Activated CD4-positive, alpha-beta memory T cell treated with anti-CD3 and anti-CD28 coated beads, Interleukin-2, amount 10 ng/mL, durations not matched to agents 7 days and 5 days (primary cell): ENCODE results near the gene CFAP97D2. TPM values are rescaled to one million over a fixed set of nuclear protein-coding genes. Genes with fewer than 3 reads are reported as not detected.
"Not testable (repeated sequence)": the region's sequence is repeated elsewhere in the genome, so short reads cannot be mapped to it uniquely, and the experiment has no call there.

ENCODE experiments used
- CTCF ChIA-PET: fragments of 350-600 bp; sonication (Branson Sonifier 250); formaldehyde crosslinking; loops from one replicate; lab custom pipeline; 2021; ENCODE audit warnings: antibody characterized with exemption, inconsistent platforms; lab: Charles Lee
- POLR2A ChIA-PET: fragments of 350-600 bp; sonication (Branson Sonifier 250); formaldehyde crosslinking; loops from one replicate; lab custom pipeline; 2021; ENCODE audit warnings: antibody characterized with exemption; lab: Charles Lee
- DNase-seq: peaks from one replicate; pipeline ENCODE4 v3.0.0-alpha.2; 2020
- H3K27ac Mint-ChIP-seq: one replicate; pipeline ENCODE4 v1.8.0; 2021; ENCODE audit warnings: mild to moderate bottlenecking, mixed read lengths
- H3K27me3 Mint-ChIP-seq: one replicate; pipeline ENCODE4 v1.8.0; 2021; ENCODE audit warnings: mixed read lengths
- H3K36me3 Mint-ChIP-seq: one replicate; pipeline ENCODE4 v1.8.0; 2021; ENCODE audit warnings: low read depth, mixed read lengths
- H3K4me1 Mint-ChIP-seq: one replicate; pipeline ENCODE4 v1.8.0; 2021; ENCODE audit warnings: mixed read lengths
- H3K4me3 Mint-ChIP-seq: one replicate; pipeline ENCODE4 v1.8.0; 2021; ENCODE audit warnings: mild to moderate bottlenecking, mixed read lengths
- H3K9me3 Mint-ChIP-seq: one replicate; pipeline ENCODE4 v1.8.0; 2021; ENCODE audit warnings: mixed read lengths
- total RNA-seq, 2 experiments: library from RNA; stranded (reverse); gene quantifications; one replicate each; pipeline ENCODE4 v1.2.3, GENCODE V29; 2021

Gene CFAP97D2
- total RNA-seq, 2 experiments from 2014 or later = not detected

DNA sequence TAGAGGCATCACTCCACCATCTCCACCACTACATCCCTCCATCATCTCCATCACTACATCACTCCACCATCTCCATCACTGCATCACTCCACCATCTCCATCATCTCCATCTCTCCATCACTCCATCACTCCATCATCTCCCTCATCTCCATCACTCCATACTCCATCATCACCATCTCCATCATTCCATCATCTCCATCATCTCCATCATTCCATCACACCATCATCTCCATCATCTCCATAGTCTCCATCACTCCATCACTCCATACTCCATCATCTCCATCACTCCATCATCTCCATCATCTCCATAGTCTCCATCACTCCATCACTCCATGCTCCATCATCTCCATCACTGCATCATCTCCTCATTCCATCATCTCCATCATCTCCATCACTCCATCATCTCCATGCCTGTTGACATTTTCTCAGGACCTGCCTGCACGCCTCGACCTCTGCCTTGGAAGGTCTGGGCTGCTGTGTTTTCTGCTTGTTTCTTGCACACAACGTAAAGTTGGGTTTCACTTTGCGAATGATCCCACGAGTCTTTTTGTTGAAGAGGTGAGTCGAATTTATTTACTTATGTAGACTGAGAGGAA lies 25.5 kb upstream of the CFAP97D2 start:
- Mint-ChIP-seq H3K9me3 (peaks cover 6% of the 10 kb centered on the region), H3K27me3 (peaks cover 6% of the 10 kb centered on the region), H3K4me3 (no peak overlapping the region), H3K27ac (peak overlapping the region; percentile 56), H3K36me3 (peaks cover 18% of the 10 kb centered on the region), H3K4me1 (peaks cover 77% of the 10 kb centered on the region)
- POLR2A ChIA-PET = no interaction called here
- DNase-seq = no peak
- CTCF ChIA-PET = no interaction called here

DNA sequence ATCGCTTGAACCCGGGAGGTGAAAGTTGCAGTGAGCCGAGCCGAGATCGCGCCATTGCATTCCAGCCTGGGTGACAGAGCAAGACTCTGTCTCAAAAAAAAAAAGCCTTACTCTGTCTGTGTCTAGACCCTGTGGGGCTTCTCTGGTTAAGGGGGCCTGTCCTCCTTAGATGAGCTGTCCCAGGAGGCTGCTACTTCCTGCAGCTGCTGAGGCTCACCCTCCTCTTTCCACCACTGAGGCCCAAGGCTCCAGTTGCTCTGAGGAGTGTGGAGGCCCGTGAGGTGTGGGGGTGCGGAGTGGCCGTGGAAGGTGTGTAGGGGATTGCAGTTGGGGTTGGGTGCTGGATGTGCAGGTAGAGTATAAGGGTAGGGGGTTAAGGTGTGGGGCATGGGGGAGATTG lies 24.6 kb upstream of the CFAP97D2 start:
- ChIA-PET CTCF (no interaction called here), POLR2A (no interaction called here)
- Mint-ChIP-seq H3K27ac (no peak overlapping the region), H3K9me3 (peaks cover 6% of the 10 kb centered on the region), H3K27me3 (peaks cover 12% of the 10 kb centered on the region), H3K4me1 (peaks cover 77% of the 10 kb centered on the region), H3K4me3 (no peak overlapping the region), H3K36me3 (peaks cover 22% of the 10 kb centered on the region)
- no peak for DNase-seq

DNA sequence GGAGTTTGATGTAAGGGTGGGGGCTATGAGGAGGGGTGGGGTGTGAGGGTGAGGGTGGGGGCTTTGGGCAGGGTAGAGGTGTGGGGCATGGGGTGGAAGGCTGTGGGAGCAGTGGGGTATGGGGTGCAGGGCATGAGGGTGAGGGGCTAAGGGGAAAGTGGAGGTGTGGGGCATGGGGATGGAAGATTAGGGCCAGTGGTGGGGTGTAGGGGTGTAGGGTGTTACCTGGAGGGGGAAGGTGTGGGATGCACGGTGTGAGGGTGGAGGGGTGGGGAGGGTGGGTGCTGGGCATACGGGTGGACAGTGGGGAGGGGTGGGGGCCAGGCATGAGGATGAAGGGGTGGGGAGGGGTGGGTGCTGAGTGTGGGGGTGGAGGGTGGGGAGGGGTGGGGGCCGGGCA lies 23.7 kb upstream of the CFAP97D2 start:
- peaks cover 77% of the 10 kb centered on the region for H3K4me1 Mint-ChIP-seq
- peaks cover 6% of the 10 kb centered on the region for H3K9me3 Mint-ChIP-seq
- peaks cover 30% of the 10 kb centered on the region for H3K36me3 Mint-ChIP-seq
- no peak overlapping the region for H3K27ac Mint-ChIP-seq
- no peak for DNase-seq
- ChIA-PET CTCF (no interaction called here), POLR2A (no interaction called here)
- H3K27me3 Mint-ChIP-seq = peaks cover 18% of the 10 kb centered on the region
- no peak overlapping the region for H3K4me3 Mint-ChIP-seq

DNA sequence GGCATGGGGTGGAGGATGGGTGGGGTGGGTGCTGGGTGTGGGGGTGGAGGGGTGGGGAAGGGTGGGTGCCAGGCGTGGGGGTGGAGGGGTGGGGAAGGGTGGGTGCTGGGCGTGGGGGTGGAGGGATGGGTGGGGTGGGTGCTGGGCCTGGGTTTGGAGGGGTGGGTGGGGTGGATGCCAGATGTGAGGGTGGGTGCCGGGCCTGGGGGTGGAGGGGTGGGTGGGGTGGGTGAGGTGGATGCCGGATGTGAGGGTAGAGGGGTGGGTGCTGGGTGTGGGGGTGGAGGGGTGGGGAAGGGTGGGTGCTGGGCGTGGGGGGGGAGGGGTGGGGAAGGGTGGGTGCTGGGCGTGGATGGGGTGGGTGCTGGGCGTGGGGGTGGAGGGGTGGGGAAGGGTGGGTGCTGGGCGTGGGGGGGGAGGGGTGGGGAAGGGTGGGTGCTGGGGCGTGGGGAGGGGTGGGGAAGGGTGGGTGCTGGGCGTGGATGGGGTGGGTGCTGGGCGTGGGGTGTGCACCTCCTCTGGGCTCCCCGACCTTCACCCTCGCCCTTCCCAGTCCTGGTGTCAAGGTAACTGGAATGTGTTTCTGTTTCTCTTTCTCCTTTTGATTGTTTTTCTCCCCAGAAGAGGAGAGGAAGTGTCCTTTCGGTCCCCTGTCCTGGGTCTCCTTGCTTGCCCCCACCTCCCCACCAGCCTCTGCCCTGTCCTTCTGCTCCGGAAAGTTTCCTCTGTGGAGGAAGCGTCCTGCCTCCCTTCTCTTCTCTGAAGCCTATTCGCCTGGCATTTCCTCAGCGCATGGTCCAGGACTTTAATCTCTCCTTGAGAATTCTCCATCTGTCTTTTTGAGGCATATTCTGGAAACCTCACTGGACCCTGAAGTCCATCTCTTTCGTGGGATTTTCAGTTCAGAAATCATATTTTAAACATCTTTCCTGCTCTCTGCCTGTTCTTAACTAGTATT lies 22.9 kb upstream of the CFAP97D2 start:
- H3K36me3 Mint-ChIP-seq = peaks cover 30% of the 10 kb centered on the region
- peaks cover 23% of the 10 kb centered on the region for H3K27me3 Mint-ChIP-seq
- ChIA-PET POLR2A (interaction anchor here (1.1 to 1.7 kb wide), 2 partner anchors 8 to 13 kb away, joined by 6 read pairs; no protein-coding TSS in a partner anchor), CTCF (no interaction called here)
- H3K9me3 Mint-ChIP-seq = peaks cover 6% of the 10 kb centered on the region
- DNase-seq = no peak
- peaks cover 76% of the 10 kb centered on the region for H3K4me1 Mint-ChIP-seq
- peak overlapping the region; percentile 84 for H3K27ac Mint-ChIP-seq
- no peak overlapping the region for H3K4me3 Mint-ChIP-seq

DNA sequence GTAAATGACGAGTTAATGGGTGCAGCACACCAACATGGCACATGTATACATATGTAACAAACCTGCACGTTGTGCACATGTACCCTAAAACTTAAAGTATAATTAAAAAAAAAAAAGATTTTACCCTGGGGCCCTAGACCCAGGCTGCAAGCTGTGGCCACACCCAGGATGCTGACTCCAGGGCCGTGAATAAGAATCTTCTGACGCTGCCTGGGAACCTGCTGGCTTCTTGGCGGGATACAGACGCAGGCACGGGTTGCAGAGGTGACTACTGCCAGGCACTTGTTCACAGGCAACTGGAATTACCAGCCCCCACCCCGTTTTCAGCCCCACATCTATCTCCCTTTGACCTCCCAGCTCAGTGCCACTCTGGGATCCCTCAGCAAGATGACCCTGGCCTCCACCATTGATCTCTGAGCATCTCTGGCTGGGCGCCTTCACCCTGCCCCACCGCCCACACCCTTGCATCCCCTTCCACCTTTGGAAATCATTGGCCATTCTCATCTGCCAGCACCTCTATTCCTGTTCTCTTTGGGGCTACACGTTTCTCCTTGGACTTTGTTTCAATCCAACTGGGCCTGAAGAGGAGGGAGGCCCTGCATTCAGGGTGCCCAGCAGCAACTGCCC lies 21.1 kb upstream of the CFAP97D2 start:
- ChIA-PET CTCF (no interaction called here), POLR2A (interaction anchor here (1.1 to 1.7 kb wide), 2 partner anchors 10 to 15 kb away, joined by 6 read pairs; no protein-coding TSS in a partner anchor)
- DNase-seq = no peak
- H3K4me1 Mint-ChIP-seq = peaks cover 77% of the 10 kb centered on the region
- peaks cover 6% of the 10 kb centered on the region for H3K9me3 Mint-ChIP-seq
- peaks cover 28% of the 10 kb centered on the region for H3K36me3 Mint-ChIP-seq
- peak overlapping the region; percentile 62 for H3K27ac Mint-ChIP-seq
- H3K4me3 Mint-ChIP-seq = no peak overlapping the region
- H3K27me3 Mint-ChIP-seq = peaks cover 29% of the 10 kb centered on the region

DNA sequence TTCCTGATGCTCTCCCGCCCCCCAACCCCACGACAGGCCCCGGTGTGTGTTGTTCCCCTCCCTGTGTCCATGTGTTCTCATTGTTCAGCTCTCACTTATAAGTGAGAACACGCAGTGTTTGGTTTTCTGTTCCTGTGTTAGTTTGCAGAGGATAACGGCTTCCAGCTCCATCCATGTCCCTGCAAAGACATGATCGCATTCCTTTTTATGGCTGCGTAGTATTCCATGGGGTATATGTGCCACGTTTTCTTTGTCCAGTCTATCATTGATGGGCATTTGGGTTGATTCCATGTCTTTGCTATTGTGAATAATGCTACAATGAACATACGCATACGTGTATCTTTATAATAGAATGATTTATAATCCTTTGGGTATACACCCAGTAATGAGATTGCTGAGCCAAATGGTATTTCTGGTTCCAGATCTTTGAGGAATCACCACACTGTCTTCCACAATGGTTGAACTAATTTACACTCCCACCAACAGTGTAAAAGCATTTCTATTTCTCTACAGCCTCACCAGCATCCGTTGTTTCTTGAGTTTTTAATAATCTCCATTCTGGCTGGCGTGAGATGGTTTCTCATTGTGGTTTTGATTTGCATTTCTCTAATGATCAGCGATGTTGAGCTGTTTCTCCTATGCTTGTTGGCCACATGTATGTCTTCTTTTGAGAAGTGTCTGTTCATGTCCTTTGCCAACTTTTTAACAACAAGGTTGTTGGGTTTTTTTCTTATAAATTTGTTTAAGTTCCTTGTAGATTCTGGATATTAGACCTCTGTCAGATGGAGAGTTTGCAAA lies 20.0 kb upstream of the CFAP97D2 start:
- CTCF ChIA-PET, H3K4me3 Mint-ChIP-seq, DNase-seq, H3K9me3 Mint-ChIP-seq: not testable (repeated sequence)
- peak overlapping the region; percentile 3 for H3K27ac Mint-ChIP-seq
- peaks cover 70% of the 10 kb centered on the region for H3K4me1 Mint-ChIP-seq
- H3K27me3 Mint-ChIP-seq = peaks cover 27% of the 10 kb centered on the region
- H3K36me3 Mint-ChIP-seq = peaks cover 21% of the 10 kb centered on the region
- POLR2A ChIA-PET = interaction anchor here (4.2 kb wide), 1 partner anchor 16 kb away, joined by 26 read pairs; no protein-coding TSS in a partner anchor

DNA sequence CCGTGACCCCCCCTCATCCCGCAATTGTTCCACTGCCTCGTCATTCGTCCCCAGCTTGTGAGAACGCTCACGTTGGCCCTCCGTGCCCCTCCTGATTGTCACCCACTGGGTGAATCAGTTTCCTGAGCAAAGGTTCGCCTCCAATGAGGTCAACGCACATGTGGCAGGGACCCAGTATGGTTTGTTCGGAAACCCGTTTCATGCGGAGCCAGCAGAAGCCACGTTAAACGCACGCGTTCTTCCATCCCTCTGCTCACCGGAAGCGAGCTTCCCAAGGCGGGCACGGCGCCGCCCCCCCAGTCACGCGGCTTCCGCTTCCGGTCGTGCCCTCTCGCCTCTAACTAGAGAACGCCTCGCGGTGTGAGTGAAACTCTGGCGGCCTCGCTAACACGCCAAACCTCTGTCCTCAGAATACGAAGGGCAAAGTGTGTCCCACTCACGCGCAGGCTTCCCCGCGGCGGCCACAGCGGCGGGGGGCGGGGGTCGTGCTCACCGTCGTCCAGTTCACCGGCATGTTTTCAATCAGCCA lies 18.0 kb upstream of the CFAP97D2 start:
- ChIA-PET CTCF (interaction anchor here (0.6 to 2.0 kb wide), 5 partner anchors 8 to 50 kb away, joined by 3 to 7 read pairs (median 3); no protein-coding TSS in a partner anchor), POLR2A (interaction anchor here (0.7 to 4.2 kb wide), 8 partner anchors 9 to 96 kb away, joined by 3 to 28 read pairs (median 6); partner anchors contain the start of gene RASA3)
- H3K36me3 Mint-ChIP-seq = peaks cover 21% of the 10 kb centered on the region
- no peaks in the 10 kb centered on the region for H3K9me3 Mint-ChIP-seq
- H3K27ac Mint-ChIP-seq = no peak overlapping the region
- no peak for DNase-seq
- no peak overlapping the region for H3K4me3 Mint-ChIP-seq
- peaks cover 66% of the 10 kb centered on the region for H3K4me1 Mint-ChIP-seq
- H3K27me3 Mint-ChIP-seq = peaks cover 32% of the 10 kb centered on the region

DNA sequence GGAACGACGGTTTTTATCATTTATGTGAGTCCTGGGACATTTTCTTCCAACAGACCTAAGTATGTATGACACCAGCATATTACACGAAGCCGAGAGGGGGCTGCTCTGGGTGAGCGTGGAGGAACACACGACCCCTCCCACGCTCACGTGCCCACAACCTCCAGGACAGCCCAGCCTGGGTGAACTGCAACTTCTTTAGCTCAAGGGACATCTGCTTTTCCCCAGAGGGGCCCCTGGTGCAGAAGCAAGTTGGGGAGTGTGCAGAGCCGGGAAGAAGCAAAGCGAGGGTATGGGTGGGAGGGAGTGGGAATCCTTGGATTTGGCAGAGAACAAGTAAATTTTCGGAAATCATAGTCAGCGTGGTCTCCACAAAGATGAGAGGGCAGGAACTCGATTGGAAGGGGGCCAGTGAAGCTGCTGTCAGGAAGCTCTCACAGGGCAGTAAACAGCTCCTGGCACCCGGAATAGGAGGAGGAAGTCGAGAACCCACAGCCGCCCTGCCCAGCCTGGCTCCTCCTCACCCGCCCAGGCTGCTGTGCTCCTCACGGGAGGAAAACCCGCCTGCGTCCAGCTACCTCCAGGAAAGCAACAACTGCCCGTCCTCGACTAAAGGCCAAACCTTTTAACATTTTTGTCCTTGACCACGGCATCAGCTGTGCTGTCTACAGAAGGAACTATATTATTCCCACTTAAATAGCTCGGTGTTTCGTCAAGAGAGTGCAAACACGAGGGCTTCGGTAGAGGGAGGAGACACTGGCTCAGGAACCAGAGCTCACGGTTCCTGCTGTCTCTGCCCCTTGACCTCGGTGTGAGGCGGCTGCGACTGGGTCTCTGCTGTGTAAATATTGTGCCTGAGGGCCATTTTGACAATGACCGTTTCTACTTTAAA lies 17.2 kb upstream of the CFAP97D2 start:
- Mint-ChIP-seq H3K36me3 (peaks cover 21% of the 10 kb centered on the region), H3K4me1 (peaks cover 59% of the 10 kb centered on the region), H3K9me3 (no peaks in the 10 kb centered on the region), H3K4me3 (peak overlapping the region; percentile 53), H3K27me3 (peaks cover 32% of the 10 kb centered on the region), H3K27ac (peak overlapping the region; percentile 76)
- DNase-seq = peak; percentile 43
- ChIA-PET POLR2A (interaction anchor here (0.7 to 4.2 kb wide), 17 partner anchors 10 to 119 kb away, joined by 3 to 28 read pairs (median 4); partner anchors contain the start of gene RASA3), CTCF (interaction anchor here (0.9 to 2.0 kb wide), 8 partner anchors 9 to 52 kb away, joined by 3 to 7 read pairs (median 4); no protein-coding TSS in a partner anchor)

DNA sequence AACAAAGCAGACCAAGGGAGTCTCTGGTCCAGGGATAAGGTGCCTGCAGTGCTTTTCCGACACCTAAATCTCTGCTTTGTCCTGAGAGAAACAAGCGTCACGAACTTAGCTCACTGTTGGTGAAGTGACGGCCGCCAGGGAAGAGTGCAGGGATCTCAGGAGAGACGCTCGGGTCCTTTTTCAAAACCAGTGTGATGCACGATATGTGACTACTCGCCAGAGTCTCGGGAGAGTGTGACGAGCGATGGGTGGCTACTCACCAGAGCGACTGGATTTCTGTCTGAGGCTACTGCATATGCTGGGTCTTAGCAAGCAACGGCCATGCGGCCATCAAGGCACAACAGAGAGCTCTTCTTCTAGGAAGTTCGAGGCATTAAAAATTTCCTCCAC lies 16.5 kb upstream of the CFAP97D2 start:
- H3K27me3 Mint-ChIP-seq = peaks cover 32% of the 10 kb centered on the region
- H3K4me1 Mint-ChIP-seq = peaks cover 54% of the 10 kb centered on the region
- H3K4me3 Mint-ChIP-seq = no peak overlapping the region
- H3K9me3 Mint-ChIP-seq = no peaks in the 10 kb centered on the region
- no peak for DNase-seq
- CTCF ChIA-PET = interaction anchor here (0.9 to 2.0 kb wide), 7 partner anchors 9 to 52 kb away, joined by 3 to 7 read pairs (median 4); no protein-coding TSS in a partner anchor
- peak overlapping the region; percentile 76 for H3K27ac Mint-ChIP-seq
- peaks cover 21% of the 10 kb centered on the region for H3K36me3 Mint-ChIP-seq
- POLR2A ChIA-PET = interaction anchor here (0.8 to 4.2 kb wide), 15 partner anchors 11 to 118 kb away, joined by 3 to 28 read pairs (median 4); partner anchors contain the start of gene RASA3

DNA sequence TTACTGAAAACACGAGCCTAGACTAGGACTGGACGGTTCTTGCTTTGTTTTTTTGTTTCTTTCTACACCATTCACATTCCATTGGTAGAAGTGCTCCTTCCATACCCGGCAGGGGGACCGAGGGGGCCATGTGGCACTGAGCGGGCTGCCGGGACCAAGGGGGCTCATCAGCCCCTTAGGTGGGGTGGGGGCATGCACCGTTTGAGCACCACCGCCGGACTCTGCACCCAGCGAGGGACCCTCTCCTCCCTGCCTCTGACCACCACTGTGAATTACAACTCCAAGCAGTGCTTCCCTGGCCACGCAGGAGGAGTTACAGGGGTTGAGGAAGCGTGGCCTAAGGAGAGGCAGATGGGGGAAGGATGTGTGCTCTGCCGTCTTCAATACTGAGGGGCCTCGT lies 15.0 kb upstream of the CFAP97D2 start:
- CTCF ChIA-PET = no interaction called here
- Mint-ChIP-seq H3K27me3 (peaks cover 31% of the 10 kb centered on the region), H3K36me3 (peaks cover 14% of the 10 kb centered on the region), H3K4me3 (no peak overlapping the region), H3K4me1 (peaks cover 40% of the 10 kb centered on the region), H3K27ac (no peak overlapping the region), H3K9me3 (no peaks in the 10 kb centered on the region)
- POLR2A ChIA-PET = interaction anchor here (0.6 kb wide), 1 partner anchor 21 kb away, joined by 3 read pairs; no protein-coding TSS in a partner anchor
- DNase-seq = no peak
